GM21423 (cell line): ENCODE measurements around the gene GAD1.

ENCODE experiments used
- ATAC-seq: cut with Tn5 transposase; IDR thresholded peaks from one replicate; pipeline ENCODE4 v1.9.1; 2021; ENCODE audit warnings: mild to moderate bottlenecking, moderate library complexity; ENCODE audit not compliant: unreplicated experiment

The GAD1 gene

DNA sequence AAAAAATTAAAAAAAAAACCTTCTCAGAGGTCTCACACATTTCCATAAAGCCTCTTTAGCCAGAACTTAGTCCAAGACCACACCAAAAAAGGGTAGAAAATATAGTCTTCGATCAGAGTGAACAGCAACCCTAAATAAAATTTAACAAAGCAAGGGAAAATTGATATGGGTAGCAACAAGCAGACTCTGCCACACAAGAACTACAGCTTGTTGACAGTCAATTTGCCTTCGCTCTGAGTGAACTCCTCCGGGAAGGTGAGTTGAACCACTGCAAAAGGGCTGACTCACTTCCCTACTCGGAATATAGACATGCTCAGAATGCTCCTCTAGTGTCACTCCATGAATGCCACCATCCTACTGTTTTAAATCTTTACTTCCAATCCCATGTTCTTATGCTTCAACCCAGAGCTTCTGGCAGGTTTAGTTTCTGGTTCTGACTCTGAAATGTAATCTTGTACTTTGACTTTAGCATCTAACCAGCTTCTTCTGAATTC lies 24.1 kb downstream of the GAD1 start:
- ATAC-seq = no peak

DNA sequence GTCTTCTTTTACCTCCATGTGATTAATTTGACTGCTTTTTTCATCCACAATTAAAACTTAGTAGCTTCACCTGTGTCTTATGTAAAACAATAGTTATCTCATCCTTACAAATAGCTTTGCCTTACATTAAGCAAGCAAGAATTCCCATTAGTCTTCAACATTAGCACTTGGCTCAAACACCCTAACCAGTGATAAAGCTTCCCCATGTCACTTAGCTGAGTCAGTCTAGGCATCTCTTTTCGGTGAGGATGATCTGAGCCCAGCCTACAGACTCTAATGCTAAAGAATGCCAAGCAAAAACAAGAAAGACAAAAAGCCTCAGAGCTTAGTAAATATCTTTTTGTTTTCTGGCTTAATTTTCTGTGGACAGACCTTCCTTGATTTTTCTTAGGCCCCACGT lies 26.1 kb downstream of the GAD1 start:
- no peak for ATAC-seq

DNA sequence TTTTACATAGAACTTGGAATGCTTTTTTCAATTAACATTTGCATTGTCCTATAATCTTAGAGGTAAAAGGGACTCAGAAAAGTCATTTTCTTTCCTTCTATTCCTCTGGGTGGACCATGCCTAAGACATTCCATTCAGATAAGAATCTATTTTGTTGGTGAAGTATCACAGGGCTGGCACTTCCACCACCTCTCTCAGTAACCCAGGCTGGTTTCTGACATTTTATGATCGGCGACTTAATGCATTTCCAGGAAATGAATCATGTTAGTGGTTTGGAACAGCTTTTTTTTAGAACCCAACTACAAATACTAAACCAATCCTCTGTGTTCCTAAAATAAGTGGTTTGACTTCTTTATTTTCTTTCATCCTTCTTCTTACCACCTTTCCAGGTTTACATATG lies 27.0 kb downstream of the GAD1 start:
- no peak for ATAC-seq

DNA sequence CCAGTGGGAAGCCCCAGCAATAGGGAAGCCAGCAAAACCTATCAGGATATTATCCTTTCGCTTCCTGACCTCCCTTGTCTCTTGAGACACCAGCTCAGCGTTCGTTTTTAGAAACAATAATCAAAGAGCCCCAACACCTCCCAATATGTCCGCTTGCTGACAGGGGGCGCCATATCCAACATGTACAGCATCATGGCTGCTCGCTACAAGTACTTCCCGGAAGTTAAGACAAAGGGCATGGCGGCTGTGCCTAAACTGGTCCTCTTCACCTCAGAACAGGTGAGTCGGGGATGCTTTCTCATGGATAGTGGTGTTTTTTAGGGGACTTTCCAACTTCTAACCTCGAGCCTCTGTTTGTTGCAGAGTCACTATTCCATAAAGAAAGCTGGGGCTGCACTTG lies 28.7 kb downstream of the GAD1 start:
- ATAC-seq = no peak

DNA sequence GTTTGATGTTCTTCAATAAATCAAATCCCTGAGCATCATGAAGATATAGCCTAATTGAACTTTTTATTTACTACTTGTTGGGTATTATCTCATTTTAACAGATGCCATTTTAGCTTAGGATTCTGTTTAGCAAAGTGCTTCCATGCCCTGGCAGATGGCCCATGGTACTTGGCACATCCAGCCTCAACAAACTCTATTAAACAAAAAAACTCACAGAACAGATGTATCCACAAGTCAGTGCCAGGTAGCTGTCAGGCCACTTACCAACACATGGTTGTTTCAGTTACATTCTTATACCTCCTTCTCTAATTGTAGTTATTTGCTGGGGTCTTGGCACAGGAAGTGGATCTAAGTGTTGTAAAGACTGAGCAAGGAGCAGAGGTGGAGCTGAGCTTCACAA lies 29.6 kb downstream of the GAD1 start:
- no peak for ATAC-seq

DNA sequence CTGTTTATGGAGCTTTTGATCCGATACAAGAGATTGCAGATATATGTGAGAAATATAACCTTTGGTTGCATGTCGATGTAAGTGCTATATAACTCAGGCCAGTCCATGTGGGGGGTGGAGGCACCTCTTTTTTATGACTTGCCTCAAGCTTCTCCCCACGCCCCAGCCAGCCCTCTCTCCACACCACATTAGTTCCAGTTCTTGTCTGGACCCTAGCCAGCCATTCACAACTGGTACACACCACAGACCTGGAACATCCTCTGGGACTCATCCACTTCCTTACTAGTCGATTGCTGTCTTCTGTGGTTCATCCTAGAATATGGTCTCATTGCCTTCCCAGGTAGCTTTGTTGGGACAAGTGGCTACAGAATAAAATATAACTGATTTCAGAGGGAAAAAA lies 31.0 kb downstream of the GAD1 start:
- no peak for ATAC-seq

DNA sequence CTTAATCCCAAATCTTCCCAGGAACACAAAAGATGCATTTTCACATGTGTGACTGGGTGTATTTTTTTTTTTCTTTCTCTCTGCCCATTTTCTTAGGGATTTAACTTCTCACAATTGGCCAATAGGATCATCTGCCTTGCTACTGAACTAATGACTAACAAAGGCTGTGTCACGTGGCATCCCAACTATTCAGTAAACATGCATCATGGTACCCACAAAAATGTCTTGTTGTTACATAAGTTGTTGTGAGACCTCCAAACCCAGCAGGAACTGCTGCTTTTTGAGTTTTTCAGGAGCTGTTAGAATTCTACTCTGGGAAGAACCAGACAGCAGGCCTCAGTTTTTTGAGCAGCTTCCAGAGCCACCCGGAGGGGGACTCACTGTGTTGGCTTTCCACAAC lies 31.9 kb downstream of the GAD1 start:
- no peak for ATAC-seq

DNA sequence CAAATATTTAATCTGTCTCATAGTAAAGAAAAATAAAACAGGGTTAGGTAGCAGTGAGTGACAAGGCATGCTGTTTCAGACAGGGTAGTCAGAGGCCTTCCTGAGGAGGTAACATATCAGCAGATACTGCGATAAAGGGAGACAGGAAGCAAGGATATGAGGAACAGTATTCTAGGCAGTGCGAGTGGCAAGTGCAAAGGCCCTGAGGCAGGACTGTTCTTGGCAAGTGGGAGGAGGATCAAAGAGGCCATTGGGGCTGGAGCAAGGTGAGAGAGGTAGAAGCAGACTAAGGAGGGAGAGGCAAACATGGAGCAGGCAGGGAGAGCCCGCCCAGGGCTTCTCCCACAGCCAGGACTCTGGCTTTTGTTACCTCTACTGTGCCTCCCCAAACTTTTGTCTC lies 33.6 kb downstream of the GAD1 start:
- ATAC-seq = no peak

DNA sequence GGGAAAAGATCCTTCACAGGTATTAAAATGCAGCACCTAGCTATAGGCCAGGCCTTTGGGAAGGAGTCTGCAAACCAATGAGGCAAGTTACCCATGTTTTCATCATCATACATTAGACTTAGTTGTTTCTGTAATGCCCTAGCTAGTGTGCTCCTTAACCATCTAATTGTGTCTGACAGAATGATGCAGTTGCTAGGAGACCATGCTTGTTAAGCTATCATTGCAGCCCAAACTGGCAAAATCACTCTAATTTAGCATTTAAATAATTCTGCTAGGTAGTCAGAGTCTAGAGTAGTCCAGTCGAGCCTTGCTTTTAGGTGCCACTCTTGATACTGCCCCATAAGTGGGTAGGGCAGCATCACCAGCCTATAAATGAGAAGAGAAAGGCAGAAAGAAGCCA lies 34.9 kb downstream of the GAD1 start:
- ATAC-seq = no peak

DNA sequence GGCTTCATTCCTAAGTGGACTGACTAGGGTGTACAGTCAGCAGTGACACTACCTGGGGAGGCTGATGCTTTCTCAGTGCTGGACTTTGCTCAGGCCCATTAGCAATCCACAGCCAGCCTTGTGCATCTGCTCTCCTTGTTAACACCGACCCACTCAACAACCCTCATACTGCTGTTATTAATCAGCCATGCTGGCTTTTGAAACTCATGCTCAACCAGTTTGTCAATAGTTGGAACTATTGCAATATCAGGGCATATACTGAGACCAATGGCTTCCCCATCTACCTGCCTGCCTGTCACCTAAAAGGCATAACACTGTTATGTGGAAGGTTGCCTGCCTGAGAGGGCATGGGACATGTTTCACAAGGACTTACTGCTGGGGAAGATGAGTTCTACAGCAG lies 39.4 kb downstream of the GAD1 start:
- no peak for ATAC-seq

DNA sequence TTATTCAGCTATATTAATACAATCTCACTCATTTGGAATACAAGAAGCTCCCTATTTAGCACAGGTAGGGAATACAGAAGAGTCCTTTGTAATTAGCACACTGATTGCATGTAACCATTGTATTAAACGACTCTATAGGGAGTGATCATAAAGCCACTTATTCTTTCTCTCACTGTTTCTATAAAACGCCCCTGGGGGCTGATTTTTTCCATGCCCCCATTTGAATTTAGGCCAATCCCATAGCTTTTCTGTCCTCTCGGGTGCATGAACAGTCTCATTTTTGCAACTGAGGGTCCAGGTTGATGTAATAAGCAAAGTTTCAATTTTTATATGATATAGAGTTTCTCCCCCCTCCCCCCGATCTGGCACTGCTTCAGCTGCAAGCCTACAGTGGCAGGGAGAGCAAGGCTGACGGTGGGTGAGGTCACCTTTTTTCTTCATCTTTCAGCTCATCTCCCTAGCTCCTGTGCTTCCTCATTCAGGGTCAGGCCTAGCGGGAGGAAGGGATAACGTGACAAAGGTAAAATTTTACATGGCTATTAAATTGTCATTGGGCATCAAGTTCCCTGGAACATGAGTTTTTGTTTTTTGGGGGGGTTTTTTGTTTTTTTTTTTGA lies 45.7 kb downstream of the GAD1 start:
- no peak for ATAC-seq

DNA sequence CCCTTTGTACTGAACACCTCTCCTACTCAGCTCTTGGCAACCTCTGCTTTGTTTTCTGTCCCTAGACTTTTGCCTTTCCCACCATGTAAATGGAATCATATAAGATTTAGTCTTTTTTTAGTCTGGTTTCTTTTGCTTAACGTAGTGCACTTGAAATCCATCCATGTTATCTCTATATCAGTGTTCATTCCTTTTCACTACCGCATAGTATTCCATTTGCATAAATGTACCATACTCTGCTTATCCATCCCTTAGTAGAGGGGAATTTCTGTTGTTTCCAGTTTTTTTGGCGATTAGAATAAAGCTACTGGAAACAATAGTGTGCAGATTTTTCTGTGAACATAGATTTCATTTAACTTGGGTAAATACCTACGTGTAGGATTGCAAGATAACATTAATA lies 46.4 kb downstream of the GAD1 start:
- no peak for ATAC-seq

DNA sequence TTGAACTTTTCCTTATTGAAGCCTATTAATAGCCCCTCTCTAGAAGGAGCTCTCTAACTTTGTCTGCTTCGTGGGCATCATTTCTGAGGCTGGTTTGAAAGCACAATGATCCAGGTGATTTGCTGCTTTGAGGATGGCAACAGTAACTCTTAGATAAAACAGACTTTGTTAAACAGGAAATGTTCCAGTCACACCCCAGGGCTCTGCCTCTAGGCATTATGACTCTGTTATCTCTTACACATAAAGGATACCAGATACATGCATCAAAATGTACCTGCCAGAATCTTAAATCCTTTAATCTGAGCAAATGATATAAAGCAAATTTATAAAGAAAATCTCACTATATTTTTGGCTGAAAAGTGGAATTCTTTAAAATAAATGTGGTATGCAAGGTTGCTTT lies 52.3 kb downstream of the GAD1 start:
- no peak for ATAC-seq

DNA sequence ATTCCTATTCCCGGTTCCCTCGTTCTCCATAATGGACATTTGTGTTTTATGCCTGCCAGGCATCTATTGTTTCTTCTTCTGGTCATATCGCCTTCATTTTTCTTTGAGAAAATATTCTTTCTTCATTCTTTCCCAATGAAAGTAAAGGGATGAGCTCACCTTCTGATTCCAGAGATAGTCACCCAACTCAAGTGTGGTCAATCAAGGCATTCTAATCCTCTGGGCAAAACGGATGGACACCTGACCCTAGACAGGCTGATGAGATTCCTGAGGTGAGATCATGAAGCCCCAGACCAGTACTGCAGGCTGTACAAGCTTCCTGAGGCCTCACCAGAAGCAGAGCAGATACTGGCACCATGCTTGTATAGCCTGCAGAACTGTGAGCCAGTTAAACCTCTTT lies 52.8 kb downstream of the GAD1 start:
- no peak for ATAC-seq

DNA sequence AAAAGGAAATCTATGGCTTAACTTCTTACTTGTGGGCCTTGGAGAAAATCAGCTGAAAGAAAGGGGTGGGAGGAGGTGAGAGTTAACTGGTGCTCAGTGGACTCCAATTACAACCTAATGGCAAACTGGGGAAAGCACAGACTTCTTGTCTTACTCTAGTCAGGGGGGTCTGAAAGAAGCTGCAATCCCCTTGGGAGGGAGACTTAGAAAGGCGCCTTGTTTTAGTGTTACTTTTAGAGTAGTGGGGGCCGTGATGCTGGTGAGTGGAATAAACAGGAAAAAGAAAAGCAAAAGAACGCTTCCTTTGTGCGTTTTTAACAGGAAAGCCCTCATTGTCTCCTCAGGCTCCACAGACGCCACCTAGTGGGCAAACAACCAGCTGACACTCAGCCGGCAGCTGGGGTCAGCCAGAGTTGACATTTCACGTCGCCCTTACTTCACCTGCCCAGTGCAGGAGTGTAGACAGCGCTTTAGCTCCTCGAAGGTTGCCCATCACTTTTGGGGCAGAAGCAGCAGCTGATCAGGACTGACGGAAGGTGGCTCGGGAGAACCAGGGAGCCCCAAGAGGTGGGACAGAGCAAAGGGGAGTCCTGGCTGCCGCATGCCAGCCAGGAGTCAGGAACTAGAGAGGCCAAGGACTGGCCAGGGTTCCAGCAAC lies 56.5 kb downstream of the GAD1 start:
- peak; percentile 93 for ATAC-seq

DNA sequence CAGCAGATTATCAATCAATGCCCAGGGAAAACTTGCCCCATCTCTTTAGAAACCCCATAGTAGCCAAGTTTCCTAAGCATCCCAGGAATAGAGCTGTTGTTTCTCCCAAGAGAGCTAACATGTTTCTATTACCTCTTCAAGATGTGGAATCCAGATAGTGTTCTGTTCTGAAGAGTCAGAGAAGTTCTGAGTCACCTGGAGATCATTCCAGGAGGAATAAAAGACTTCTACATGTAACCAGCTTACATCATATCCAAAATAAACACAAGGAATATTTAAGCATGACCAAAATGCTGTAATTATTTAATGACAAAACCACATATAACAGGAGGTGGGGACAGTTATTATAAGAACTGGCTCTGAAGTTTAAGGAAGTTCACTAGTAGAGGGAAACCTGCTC lies 61.4 kb downstream of the GAD1 start:
- no peak for ATAC-seq

DNA sequence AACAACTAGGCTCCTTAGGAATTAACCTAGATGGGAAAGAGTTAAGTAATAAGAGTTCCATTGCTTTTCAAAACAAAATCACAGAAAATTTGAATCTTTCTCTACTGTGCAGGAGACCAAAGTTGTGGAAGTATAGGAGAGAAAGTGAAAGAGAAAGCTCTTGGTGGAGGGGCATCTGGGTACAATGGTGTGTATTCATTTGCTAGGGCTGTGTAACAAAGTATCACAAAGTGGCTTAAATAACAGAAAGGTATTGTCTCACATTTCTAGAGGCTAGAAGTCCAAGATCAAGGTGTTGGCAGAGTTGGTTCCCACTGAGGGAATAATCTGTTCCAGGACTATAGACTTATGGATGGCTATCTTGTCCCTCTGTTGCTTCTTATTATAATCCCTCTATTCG lies 61.8 kb downstream of the GAD1 start:
- no peak for ATAC-seq

DNA sequence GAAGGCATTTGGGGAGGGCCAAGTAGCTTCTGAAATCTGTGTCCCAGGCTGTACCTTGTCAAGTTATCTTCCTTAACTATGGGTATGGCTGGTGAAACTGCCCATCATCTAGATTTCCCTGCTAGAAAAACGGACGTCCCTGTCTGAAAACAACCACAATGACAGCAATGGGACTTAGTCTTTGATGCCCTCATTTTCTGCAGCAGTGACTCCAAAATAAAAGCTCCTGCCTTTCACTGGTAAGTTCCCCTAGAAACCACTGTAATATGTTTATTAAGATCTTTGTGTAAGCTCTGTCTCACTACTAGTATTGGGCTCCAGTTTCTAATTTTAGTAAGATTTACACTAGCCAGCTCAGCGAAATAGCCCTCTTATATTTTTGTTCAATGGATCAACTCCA lies 65.2 kb downstream of the GAD1 start:
- ATAC-seq = no peak

DNA sequence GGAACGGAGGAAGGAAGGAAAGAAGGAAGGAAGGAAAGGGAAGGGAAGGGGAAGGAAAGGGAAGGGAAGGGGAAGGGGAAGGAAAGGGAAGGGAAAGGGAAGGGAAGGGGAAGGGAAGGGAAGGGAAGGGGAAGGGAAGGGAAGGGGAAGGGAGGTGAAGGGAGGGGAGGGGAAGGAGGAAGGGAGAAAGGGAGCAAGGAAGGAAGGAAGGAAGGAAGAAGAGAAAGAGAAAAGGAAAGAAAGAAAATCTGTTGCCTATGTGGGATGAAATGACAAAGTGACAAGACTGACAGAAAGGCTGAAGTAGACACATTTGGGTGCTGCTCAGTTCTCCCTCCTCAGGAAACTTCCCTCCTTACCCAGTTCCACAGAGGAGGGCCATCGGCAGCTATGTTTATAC lies 66.1 kb downstream of the GAD1 start:
- ATAC-seq = no peak

DNA sequence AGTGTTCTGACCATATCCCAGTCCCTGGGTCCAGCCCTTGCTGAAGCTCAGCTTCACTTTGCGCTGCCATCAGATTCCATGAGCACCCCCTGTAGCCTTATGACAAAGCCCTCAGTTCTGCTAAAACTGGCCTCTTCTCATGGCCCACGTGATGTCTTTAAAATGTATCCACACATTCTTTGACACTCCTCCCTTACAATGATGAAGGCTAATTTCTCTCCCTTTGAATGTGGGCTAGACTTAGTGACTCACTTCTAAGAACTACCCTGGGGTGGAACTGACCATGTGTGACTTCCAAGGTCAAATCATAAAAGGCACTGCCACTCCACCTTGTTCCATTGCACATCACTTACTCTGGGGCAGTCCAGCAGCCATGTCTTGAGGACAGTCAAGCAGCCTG lies 67.0 kb downstream of the GAD1 start:
- no peak for ATAC-seq

DNA sequence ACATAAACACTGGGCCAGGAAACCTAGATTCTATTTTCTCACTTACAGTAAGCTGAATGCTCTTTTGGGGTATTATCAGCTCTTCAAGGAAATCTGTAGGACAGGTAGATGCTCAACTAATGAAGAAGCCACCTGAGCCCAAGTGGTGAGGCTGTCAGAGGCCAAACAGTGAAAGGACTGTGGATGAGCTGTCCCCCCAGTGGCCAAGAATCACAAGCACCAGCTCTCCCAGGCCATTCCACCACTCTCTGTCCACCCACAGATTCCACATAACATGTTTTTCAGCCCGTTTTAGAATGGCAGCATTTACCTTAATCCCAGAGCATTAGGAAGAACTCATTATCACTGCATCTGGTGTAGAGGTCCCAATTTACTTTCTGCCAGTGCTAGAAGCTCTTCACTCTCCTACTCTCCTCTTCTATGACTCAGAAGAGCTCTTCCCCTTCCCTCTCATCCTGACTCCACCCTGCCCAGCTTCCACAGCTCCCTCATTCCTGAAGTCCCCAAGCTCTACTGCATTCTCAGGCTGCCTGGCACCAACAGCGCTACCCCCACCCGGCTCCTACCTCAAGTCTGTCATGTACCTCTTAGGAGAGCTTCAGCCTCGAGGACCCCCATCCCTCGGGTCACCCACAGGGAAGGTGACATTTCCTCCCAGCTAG lies 68.6 kb downstream of the GAD1 start:
- no peak for ATAC-seq

DNA sequence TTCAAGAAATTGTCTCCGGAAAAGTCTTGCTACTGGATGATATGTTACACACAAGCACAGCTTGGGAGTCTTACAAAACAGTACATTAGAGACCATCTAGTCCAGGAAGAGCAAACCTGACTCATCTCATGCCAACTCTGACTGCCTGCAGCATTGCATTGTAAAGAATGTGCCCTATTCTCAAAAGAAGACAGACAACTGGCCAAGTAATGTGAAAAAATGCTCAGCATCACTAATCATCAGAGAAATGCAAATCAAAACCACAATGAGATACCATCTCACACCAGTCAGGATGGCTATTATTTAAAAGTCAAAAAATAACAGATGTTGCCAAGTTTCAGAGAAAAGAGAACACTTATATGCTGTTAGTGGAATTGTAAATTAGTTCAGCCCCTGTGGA lies 69.7 kb downstream of the GAD1 start:
- ATAC-seq = no peak

DNA sequence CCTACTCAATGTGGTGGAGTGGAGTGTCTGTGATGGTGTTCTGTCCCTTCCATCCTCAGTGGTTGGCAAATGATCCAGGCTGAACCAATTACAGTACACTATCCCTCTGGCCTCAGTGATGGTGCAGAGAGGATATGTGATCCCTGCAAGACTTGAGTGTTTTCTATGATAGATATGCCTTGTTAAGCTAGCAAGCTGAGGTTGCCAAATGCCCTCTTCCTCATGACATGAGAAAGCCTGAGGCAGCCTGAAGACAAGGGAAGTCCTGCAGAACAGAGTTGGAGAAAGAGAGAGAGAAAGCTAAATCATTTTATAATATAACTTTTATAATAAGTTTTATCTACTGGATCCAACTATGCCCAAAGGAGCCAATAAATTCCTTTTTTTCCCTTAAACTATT lies 70.8 kb downstream of the GAD1 start:
- no peak for ATAC-seq
